H1 (cell line): ENCODE measurements around the gene CNGA2. TPM values are rescaled to one million over a fixed set of nuclear protein-coding genes. Genes with fewer than 3 reads are reported as not detected.

Experiments used
- CTCF ChIA-PET: fragments of 300-600 bp; sonication (Branson Sonifier 250); formaldehyde crosslinking; loops from one replicate; lab custom pipeline; 2021; ENCODE audit not compliant: partially characterized antibody; lab: Charles Lee
- POLR2A ChIA-PET: fragments of 300-600 bp; sonication (Branson Sonifier 250); formaldehyde crosslinking; loops from one replicate; lab custom pipeline; 2021; ENCODE audit warnings: inconsistent platforms; ENCODE audit not compliant: partially characterized antibody; lab: Charles Lee
- DNase-seq, 2 experiments: peaks; one replicate each; pipeline versions ENCODE4 v3.0.0 to v3.0.0-alpha.2; 2010 to 2022; ENCODE audit warnings: low spot score in 2 of 2, low read depth in 1 of 2, mixed read lengths in 1 of 2
- FAIRE-seq: peaks from 2 replicates; lab custom pipeline; 2011; peaks lifted over from hg19 to GRCh38; lab: Jason Lieb, UNC
- H2AFZ ChIP-seq: 2 replicates; pipeline ENCODE4 v1.8.1; 2012; ENCODE audit warnings: low read length, inconsistent platforms
- H2AK5ac ChIP-seq: 2 replicates; pipeline ENCODE4 v1.6.1; 2013; ENCODE audit warnings: low read depth, low read length
- H2BK120ac ChIP-seq: replicated peaks from 2 replicates; pipeline ENCODE3; 2013; ENCODE audit warnings: low read depth, low read length, inconsistent platforms
- H2BK12ac ChIP-seq: 2 replicates; pipeline ENCODE4 v1.6.1; 2013; ENCODE audit warnings: low read depth, low read length
- H2BK15ac ChIP-seq: 2 replicates; pipeline ENCODE4 v1.6.1; 2013; ENCODE audit warnings: low read length
- H2BK20ac ChIP-seq: 2 replicates; pipeline ENCODE4 v1.6.1; 2013; ENCODE audit warnings: low read length
- H2BK5ac ChIP-seq: 2 replicates; pipeline ENCODE4 v1.6.1; 2013; ENCODE audit warnings: low read depth, low read length
- H3K14ac ChIP-seq: 2 replicates; pipeline ENCODE4 v1.6.1; 2013; ENCODE audit warnings: inconsistent platforms; ENCODE audit not compliant: insufficient read length
- H3K18ac ChIP-seq: 2 replicates; pipeline ENCODE4 v1.6.1; 2013; ENCODE audit warnings: low read length; ENCODE audit errors: extremely low read depth
- H3K23ac ChIP-seq: 2 replicates; pipeline ENCODE4 v1.6.1; 2013; ENCODE audit warnings: inconsistent platforms; ENCODE audit not compliant: insufficient read length
- H3K23me2 ChIP-seq: 2 replicates; pipeline ENCODE4 v1.6.1; 2013; ENCODE audit warnings: low read depth, low read length
- H3K27ac ChIP-seq: 2 replicates; pipeline ENCODE4 v1.6.1; 2011; ENCODE audit warnings: low read depth, low read length, inconsistent platforms
- H3K27me3 ChIP-seq, 4 experiments: replicated peaks in 1 of 4; 1 replicate in 1 of 4; 2 replicates in 3 of 4; pipeline versions ENCODE4 v1.6.1 to v1.8.1; 2011 to 2013; ENCODE audit warnings: low read length in 3 of 4, mild to moderate bottlenecking in 3 of 4, inconsistent platforms in 2 of 4, mixed read lengths in 2 of 4, moderate library complexity in 1 of 4; ENCODE audit not compliant: control insufficient read depth in 3 of 4, insufficient read depth in 3 of 4; ENCODE audit errors: extremely low read depth in 1 of 4
- H3K36me3 ChIP-seq, 4 experiments: 2 replicates each; pipeline versions ENCODE4 v1.6.1 to v1.8.1; 2011 to 2013; ENCODE audit warnings: mild to moderate bottlenecking in 4 of 4, low read length in 3 of 4, moderate library complexity in 2 of 4, control low read depth in 1 of 4, inconsistent platforms in 1 of 4; ENCODE audit not compliant: insufficient read depth in 4 of 4, control insufficient read depth in 2 of 4
- H3K4ac ChIP-seq: replicated peaks from 2 replicates; pipeline ENCODE3; 2013; ENCODE audit warnings: low read length, low read depth, mixed read lengths, inconsistent platforms; ENCODE audit not compliant: insufficient read length
- H3K4me1 ChIP-seq, 4 experiments: replicated peaks in 1 of 4; 1 replicate in 1 of 4; 2 replicates in 3 of 4; pipeline versions ENCODE4 v1.6.1 to v1.8.1; 2011 to 2013; ENCODE audit warnings: low read length in 3 of 4, inconsistent platforms in 2 of 4, mixed read lengths in 1 of 4; ENCODE audit not compliant: insufficient read depth in 4 of 4, control insufficient read depth in 3 of 4
- H3K4me2 ChIP-seq, 2 experiments: 2 replicates each; pipeline versions ENCODE4 v1.6.1 to v1.8.1; 2011 to 2013; ENCODE audit warnings: low read depth in 2 of 2, low read length in 2 of 2, control low read depth in 1 of 2, inconsistent platforms in 1 of 2, mild to moderate bottlenecking in 1 of 2; ENCODE audit not compliant: insufficient read depth in 1 of 2
- H3K4me3 ChIP-seq, 4 experiments: fragments of 200-600, 300-600 bp in 1 of 4; sonication (generic), shearing (Covaris generic), sonication (Bioruptor Twin) in 1 of 4; 2 replicates each; pipeline versions ENCODE4 v1.5.1 to v1.8.1; 2011 to 2016; ENCODE audit warnings: low read length in 4 of 4, low read depth in 3 of 4, control low read depth in 2 of 4, inconsistent platforms in 2 of 4, mild to moderate bottlenecking in 2 of 4, mixed read lengths in 1 of 4, moderate library complexity in 1 of 4; ENCODE audit not compliant: insufficient read depth in 2 of 4; ENCODE audit errors: extremely low read depth in 1 of 4
- H3K56ac ChIP-seq: replicated peaks from 2 replicates; pipeline ENCODE3; 2013; ENCODE audit warnings: low read depth, mild to moderate bottlenecking, mixed read lengths, low read length, inconsistent platforms; ENCODE audit not compliant: insufficient read length
- H3K79me1 ChIP-seq: 2 replicates; pipeline ENCODE4 v1.6.1; 2013; ENCODE audit warnings: low read depth, low read length, control low read depth
- H3K79me2 ChIP-seq, 2 experiments: 2 replicates each; pipeline versions ENCODE4 v1.6.1 to v1.8.1; 2012 to 2013; ENCODE audit warnings: low read length in 2 of 2, mild to moderate bottlenecking in 2 of 2, inconsistent platforms in 1 of 2; ENCODE audit not compliant: insufficient read depth in 2 of 2, control insufficient read depth in 1 of 2
- H3K9ac ChIP-seq, 4 experiments: replicated peaks in 1 of 4; 1 replicate in 1 of 4; 2 replicates in 3 of 4; pipeline versions ENCODE4 v1.6.1 to v1.8.1; 2011 to 2013; ENCODE audit warnings: low read depth in 3 of 4, low read length in 3 of 4, control low read depth in 2 of 4, mild to moderate bottlenecking in 2 of 4, moderate library complexity in 2 of 4, inconsistent platforms in 1 of 4; ENCODE audit errors: extremely low read depth in 1 of 4
- H3K9me3 ChIP-seq, 2 experiments: 2 replicates each; pipeline versions ENCODE4 v1.6.1 to v1.8.1; 2012 to 2013; ENCODE audit warnings: mild to moderate bottlenecking in 2 of 2, moderate library complexity in 2 of 2, control low read depth in 1 of 2, inconsistent platforms in 1 of 2, low read depth in 1 of 2, low read length in 1 of 2, mixed read lengths in 1 of 2; ENCODE audit not compliant: insufficient read depth in 2 of 2
- H4K20me1 ChIP-seq, 2 experiments: replicated peaks in 1 of 2; 2 replicates each; pipeline versions ENCODE3 to v1.8.1; 2011 to 2013; ENCODE audit warnings: inconsistent platforms in 2 of 2, low read length in 2 of 2, mild to moderate bottlenecking in 1 of 2; ENCODE audit not compliant: insufficient read depth in 2 of 2, control insufficient read depth in 1 of 2
- H4K5ac ChIP-seq: 2 replicates; pipeline ENCODE4 v1.6.1; 2013; ENCODE audit warnings: low read length, low read depth, mixed read lengths, inconsistent platforms; ENCODE audit not compliant: insufficient read length
- H4K8ac ChIP-seq: 2 replicates; pipeline ENCODE4 v1.8.0; 2013; ENCODE audit warnings: mild to moderate bottlenecking, moderate library complexity, low read length, inconsistent platforms; ENCODE audit not compliant: insufficient read depth; ENCODE audit errors: extremely low read depth
- H4K91ac ChIP-seq: replicated peaks from 2 replicates; pipeline ENCODE3; 2013; ENCODE audit warnings: low read length, mixed read lengths, inconsistent platforms; ENCODE audit not compliant: insufficient read length
- ASH2L ChIP-seq: fragments of 200-600, 300-600 bp; sonication (generic); IDR thresholded peaks from one replicate; pipeline ENCODE4 v1.7.1; 2017; ENCODE audit warnings: low read length
- BACH1 ChIP-seq: IDR thresholded peaks from 2 replicates; pipeline ENCODE4 v1.6.1; 2012; ENCODE audit warnings: low read length, improper control_type of control experiment
- CEBPB ChIP-seq: IDR thresholded peaks from 2 replicates; pipeline ENCODE4 v1.6.1; 2012; ENCODE audit warnings: low read depth, low read length
- EZH2 ChIP-seq: fragments of 200-600 bp; sonication (generic); IDR thresholded peaks from 2 replicates; pipeline ENCODE4 v1.7.1; 2012; ENCODE audit warnings: low read depth, mild to moderate bottlenecking, moderate library complexity, low read length, inconsistent platforms; ENCODE audit not compliant: severe bottlenecking
- KDM4A ChIP-seq: IDR thresholded peaks from one replicate; pipeline ENCODE4 v1.7.1; 2012; ENCODE audit warnings: low read depth, mild to moderate bottlenecking, moderate library complexity, low read length, inconsistent platforms; ENCODE audit not compliant: severe bottlenecking
- NANOG ChIP-seq: IDR thresholded peaks from 2 replicates; pipeline ENCODE4 v1.6.1; 2011; ENCODE audit warnings: low read length, low read depth, mild to moderate bottlenecking, inconsistent platforms; ENCODE audit not compliant: insufficient read depth, poor library complexity, severe bottlenecking
- PHF8 ChIP-seq: fragments of 200-600 bp; sonication (generic); conservative IDR thresholded peaks from 2 replicates; pipeline ENCODE4 v1.7.1; 2012; ENCODE audit warnings: low read depth, mild to moderate bottlenecking, inconsistent platforms, low read length, moderate library complexity
- RFX5 ChIP-seq: IDR thresholded peaks from 2 replicates; pipeline ENCODE4 v1.6.1; 2011; ENCODE audit warnings: low read depth, low read length, improper control_type of control experiment, borderline replicate concordance
- SP1 ChIP-seq: IDR thresholded peaks from 2 replicates; pipeline ENCODE4 v1.6.1; 2011; ENCODE audit warnings: low read depth, low read length
- SUZ12 ChIP-seq: fragments of 200-600 bp; sonication (generic); IDR thresholded peaks from 2 replicates; pipeline ENCODE4 v1.6.1; 2012; ENCODE audit warnings: mild to moderate bottlenecking, inconsistent platforms, low read length, moderate library complexity, mixed read lengths
- TAF7 ChIP-seq: optimal IDR thresholded peaks from 2 replicates; pipeline ENCODE3; 2011; ENCODE audit warnings: low read depth, mild to moderate bottlenecking, inconsistent platforms, low read length, moderate library complexity, borderline replicate concordance
- YY1 ChIP-seq: IDR thresholded peaks from 2 replicates; pipeline ENCODE4 v1.6.1; 2011; ENCODE audit warnings: low read depth, mild to moderate bottlenecking, low read length
- WGBS, 2 experiments: shearing (Covaris generic) in 1 of 2; methylation state at CpG; one replicate each; pipeline versions ENCODE4 v1.1.6 to v1.1.7; 2013 to 2015; ENCODE audit warnings: low lambda C conversion rate in 2 of 2, mixed read lengths in 2 of 2, inconsistent platforms in 1 of 2, low coverage in 1 of 2, missing lambda C conversion rate in 1 of 2; ENCODE audit not compliant: insufficient replicate concordance in 2 of 2, insufficient coverage in 1 of 2, insufficient read length in 1 of 2; ENCODE audit errors: extremely low coverage in 1 of 2, missing lambda C conversion rate in 1 of 2; 5-methylcytosine and 5-hydroxymethylcytosine counted together
- polyA plus RNA-seq, 7 experiments: library from polyadenylated mRNA; depleted of rRNA in 3 of 7; stranded (reverse) in 5 of 7; unstranded in 2 of 7; fragments of >200 nt in 5 of 7; fragments of 200-250 nt in 2 of 7; gene quantifications; 1 replicate in 5 of 7; 2 replicates in 1 of 7; 4 replicates in 1 of 7; pipeline versions ENCODE4 v1.2.1 to v1.2.3, GENCODE V29; 2011 to 2013; ENCODE audit warnings: missing spikeins in 2 of 7, mixed read lengths in 2 of 7
- total RNA-seq: library from RNA; stranded (reverse); fragmentation: NEBNext Ultra II Directional; extraction: Animal tissue kit (Norgen Biotek cat#: 25700); gene quantifications from 2 replicates; pipeline ENCODE4 v1.2.1, GENCODE V29; 2021
- TF ChIP-seq, protein P1 (sequence below): IDR thresholded peaks from 2 replicates; pipeline ENCODE4 v1.6.1; 2011; ENCODE audit warnings: low read length, improper control_type of control experiment

CNGA2 gene
- total and polyA plus RNA-seq, 2 of the 8 experiments (the other 6 are each of a cell fraction or from before 2014, with no cell fraction given): not detected

DNA sequence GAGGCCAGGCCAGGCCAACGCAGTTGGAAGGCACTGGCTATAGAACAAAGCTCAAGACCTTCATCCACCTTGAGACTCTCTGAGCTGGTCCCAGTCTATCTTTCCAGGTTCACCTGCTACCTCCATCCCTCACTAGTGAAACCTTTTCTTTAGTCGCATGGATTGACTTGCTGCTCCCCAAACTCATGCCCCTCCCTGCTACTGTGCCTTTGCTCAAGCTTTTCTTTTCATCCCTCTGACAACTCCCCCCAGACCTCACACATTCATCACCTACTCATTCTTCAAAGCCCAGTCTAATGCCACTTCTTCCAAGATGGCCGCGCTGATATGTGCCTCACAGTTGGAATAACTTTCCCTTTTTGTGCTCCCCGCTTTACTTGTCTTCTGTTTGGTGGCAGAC is 58.0 kb downstream of the CNGA2 start:
- WGBS, 2 experiments: 89% methylated on average over 3 of the region's 5 CpGs; no CpG with 5 or more reads in 1 of the 2 experiments
- H3K23me2 ChIP-seq: no peaks in the 10 kb centered on the region
- H4K5ac ChIP-seq: no peak overlapping the region
- H3K27ac ChIP-seq: no peak overlapping the region
- DNase-seq: no peak
- H4K20me1 ChIP-seq: no peaks in the 10 kb centered on the region
- H2AK5ac ChIP-seq: no peak overlapping the region
- POLR2A ChIA-PET: no interaction called here
- no peak overlapping the region for H4K8ac ChIP-seq
- H3K14ac ChIP-seq: no peak overlapping the region
- H3K4me3 ChIP-seq: no peak overlapping the region
- H3K4me2 ChIP-seq: no peak overlapping the region
- H3K9ac ChIP-seq: no peak overlapping the region
- no peaks in the 10 kb centered on the region for H3K4me1 ChIP-seq
- no peaks in the 10 kb centered on the region for H3K36me3 ChIP-seq
- H2BK15ac ChIP-seq: no peak overlapping the region
- H3K4ac ChIP-seq: no peak overlapping the region
- H2AFZ ChIP-seq: no peak overlapping the region
- no peaks in the 10 kb centered on the region for H3K9me3 ChIP-seq
- H4K91ac ChIP-seq: no peak overlapping the region
- no peak overlapping the region for H2BK20ac ChIP-seq
- no peak overlapping the region for H2BK120ac ChIP-seq
- H3K56ac ChIP-seq: no peak overlapping the region
- H3K23ac ChIP-seq: no peak overlapping the region
- H3K79me2 ChIP-seq: no peaks in the 10 kb centered on the region
- H2BK12ac ChIP-seq: no peak overlapping the region
- no peak overlapping the region for H2BK5ac ChIP-seq
- no peaks in the 10 kb centered on the region for H3K79me1 ChIP-seq
- no peak overlapping the region for H3K18ac ChIP-seq
- FAIRE-seq: no peak
- no peaks in the 10 kb centered on the region for H3K27me3 ChIP-seq
- CTCF ChIA-PET: no interaction called here
- TF ChIP-seq PHF8: no peak
- no peak for TF ChIP-seq KDM4A
- TF ChIP-seq, protein P1, sequence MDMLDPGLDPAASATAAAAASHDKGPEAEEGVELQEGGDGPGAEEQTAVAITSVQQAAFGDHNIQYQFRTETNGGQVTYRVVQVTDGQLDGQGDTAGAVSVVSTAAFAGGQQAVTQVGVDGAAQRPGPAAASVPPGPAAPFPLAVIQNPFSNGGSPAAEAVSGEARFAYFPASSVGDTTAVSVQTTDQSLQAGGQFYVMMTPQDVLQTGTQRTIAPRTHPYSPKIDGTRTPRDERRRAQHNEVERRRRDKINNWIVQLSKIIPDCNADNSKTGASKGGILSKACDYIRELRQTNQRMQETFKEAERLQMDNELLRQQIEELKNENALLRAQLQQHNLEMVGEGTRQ: no peak
- TF ChIP-seq CEBPB: no peak
- no peak for TF ChIP-seq YY1
- no peak for TF ChIP-seq BACH1
- no peak for TF ChIP-seq NANOG
- TF ChIP-seq SP1: no peak
- TF ChIP-seq RFX5: no peak
- TF ChIP-seq SUZ12: no peak
- TF ChIP-seq EZH2: no peak
- TF ChIP-seq ASH2L: no peak
- TF ChIP-seq TAF7: no peak
